GM08714 (cell line): ENCODE results near the gene SERPINA5.

Experiments used
- H3K4me3 ChIP-seq: fragments of 200-500 bp; sonication (Bioruptor generic); 2 replicates; pipeline ENCODE4 v1.5.1; 2014; ENCODE audit warnings: mild to moderate bottlenecking, low read length, inconsistent platforms
- ZNF274 ChIP-seq: IDR thresholded peaks from 2 replicates; pipeline ENCODE4 v1.6.1; 2012; ENCODE audit warnings: mild to moderate bottlenecking, low read depth, low read length

SERPINA5 gene

DNA sequence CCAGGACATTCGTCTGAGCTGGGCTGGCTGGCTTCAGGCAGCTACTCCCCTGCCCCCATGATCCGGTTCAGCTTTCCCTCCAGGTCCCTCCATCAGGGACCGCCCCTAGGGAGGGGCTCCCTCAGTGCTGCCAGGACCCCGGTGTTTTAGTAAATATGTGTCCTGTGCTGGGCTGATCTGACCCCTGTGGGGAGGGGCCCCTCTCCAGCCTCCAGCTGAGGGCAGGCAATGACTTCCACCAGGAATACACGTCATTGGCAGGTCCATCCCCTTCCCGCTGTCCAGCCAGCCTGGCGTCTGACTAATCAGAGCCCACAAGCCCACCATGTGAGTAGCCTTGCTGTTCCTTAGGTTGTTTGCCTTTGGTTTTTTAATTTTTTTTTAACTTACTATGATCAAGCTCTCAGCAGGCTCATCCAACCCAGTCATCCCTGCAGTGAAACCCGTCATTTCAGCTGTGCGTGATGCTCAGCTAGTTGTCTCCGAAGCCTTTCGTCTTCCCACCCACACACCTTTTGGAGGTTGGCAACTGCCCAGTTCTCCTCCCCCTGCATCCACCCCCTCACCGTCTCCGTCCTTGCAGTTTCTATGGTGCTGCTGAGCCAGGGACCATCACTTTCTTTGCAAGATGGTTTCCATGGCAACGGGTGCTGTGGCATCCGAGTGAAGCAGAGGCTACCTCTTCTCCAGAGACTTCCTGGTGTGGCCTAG is 35.9 kb upstream of the SERPINA5 start:
- H3K4me3 ChIP-seq, result no peak overlapping the region
- no peak for TF ChIP-seq ZNF274

DNA sequence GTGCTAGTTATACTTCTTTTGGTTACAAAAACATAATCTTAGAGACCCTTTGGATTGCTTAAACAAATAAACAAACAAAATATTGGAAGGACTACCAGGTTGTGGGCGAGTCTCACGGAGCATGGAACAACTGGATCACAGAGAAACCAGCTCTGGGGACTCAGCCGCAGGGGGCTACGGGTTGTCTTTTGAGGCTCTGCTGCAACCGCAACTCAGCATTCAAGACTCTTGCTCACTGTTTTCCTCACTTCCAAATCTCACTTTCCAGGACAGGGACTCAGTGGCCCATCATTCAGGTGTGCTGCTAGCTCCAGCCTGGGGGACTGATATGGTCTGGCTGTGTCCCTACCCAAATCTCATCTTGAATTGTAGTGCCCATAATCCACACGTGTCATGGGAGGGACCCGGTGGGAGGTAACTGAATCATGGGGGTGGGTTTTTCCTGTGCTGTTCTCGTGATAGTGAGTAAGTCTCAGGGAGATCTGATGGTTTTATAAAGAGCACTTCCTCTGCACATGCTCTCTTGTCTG is 34.0 kb upstream of the SERPINA5 start:
- no peak overlapping the region for H3K4me3 ChIP-seq
- no peak for TF ChIP-seq ZNF274

- no peak for TF ChIP-seq ZNF274
- H3K4me3 ChIP-seq, result no peak overlapping the region
Observed at GRCh38 chr14:94547726-94548125, 33.5 kb upstream of the SERPINA5 start.

DNA sequence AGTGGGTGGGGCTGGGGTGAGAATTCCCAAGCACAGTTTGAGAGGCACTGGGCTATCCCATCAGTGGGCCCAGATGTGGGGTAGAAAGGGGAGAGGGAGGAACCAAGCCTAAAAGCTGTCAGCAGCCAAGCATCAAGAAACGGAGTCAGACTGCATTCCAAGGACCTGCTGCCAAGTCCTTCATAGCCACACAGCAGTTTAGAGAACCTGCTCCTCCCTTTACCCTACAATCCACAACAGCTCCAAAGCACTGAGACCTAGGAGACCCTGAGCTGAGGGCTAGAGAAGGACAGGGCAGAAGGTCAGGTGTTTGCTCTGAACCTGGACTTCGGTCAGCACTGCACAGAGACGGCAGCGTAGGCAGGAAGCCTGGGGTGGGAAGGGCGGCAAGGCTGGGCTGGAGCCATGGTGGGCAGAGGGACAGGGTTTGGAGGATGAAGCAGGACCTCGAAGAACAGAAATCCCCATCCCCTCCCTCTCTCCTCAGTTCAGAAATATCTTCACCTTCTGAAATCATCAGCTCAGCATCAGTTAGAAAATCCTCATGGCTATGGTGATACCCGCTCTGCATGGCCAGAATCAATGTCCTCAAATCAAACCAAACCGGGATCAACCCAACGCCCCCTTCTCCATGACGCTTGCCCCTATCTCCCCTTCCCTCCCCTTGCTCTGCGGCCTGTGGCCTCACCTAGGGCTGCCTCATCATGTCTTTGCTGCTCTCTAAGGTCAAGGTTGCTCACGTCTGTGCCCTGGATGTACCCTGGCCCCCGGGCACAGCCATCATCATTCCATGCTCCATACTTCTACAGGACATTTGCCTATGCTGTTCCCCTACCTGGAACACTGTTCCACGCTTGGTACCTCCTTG is 32.9 kb upstream of the SERPINA5 start:
- no peak overlapping the region for H3K4me3 ChIP-seq
- no peak for TF ChIP-seq ZNF274

- TF ChIP-seq ZNF274, result no peak
- no peak overlapping the region for H3K4me3 ChIP-seq
Observed at GRCh38 chr14:94548999-94549985, 31.9 kb upstream of the SERPINA5 start.

DNA sequence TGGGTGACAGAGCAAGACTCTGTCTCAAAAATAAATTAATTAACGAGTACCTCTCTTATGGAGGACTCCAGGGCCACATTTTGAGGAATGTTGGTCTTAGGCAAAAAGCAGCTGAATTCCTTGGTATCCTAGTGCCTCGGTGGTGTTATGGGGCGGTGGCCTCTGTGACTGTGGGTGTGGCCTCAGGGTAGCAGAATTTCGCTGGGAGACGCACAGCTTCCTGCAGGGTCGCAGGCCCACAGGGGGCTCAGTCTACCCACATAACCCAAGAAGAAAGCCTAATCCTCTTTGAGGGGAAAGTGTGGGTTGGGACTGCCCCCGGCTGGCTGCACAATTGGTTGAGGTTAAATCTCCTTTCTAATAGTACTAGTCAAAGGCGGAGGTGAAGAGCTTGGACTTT is 31.2 kb upstream of the SERPINA5 start:
- no peak overlapping the region for H3K4me3 ChIP-seq
- TF ChIP-seq ZNF274, result no peak

DNA sequence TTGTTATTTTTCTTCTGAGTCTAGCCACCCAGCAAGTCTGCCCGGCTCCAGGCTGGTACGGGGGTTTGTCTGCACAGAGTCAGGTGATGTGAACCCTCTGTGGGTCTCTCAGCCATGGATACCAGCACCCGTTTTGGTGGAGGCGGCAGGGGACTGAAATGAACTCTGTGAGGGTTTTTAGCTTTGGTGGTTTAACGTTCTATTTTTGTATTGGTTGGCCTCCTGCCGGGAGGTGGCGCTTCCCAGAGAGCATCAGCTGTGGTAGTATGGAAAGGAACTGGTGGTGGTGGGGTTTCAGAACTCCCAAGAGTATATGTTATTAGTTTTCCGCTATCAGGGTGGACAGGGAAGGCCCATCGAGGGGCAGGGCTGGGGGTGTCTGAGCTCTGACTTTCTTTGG is 25.2 kb upstream of the SERPINA5 start:
- H3K4me3 ChIP-seq, result no peak overlapping the region
- TF ChIP-seq ZNF274, result no peak

DNA sequence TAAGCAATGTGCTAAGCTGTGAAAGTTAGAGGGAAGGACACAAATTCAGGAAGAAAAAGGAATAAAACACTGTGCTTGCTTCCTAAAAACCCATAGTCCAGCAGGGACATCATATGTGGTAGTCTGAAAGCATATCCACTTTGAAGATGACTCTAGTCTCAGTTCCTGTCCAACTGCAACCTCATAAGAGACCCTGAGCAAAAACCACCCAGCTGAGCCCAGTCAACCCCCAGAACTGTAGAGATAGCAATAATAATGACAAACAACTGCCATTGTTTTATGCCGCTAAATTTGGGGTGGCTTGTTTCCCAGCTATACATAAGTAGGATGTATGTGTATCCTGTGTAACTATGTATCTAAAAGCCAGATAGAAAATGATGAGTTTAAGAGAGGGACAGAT is 23.9 kb upstream of the SERPINA5 start:
- no peak for TF ChIP-seq ZNF274
- no peak overlapping the region for H3K4me3 ChIP-seq

GRCh38 chr14:94558842-94559241 is 22.4 kb upstream of the SERPINA5 start:
- TF ChIP-seq ZNF274, result no peak
- no peak overlapping the region for H3K4me3 ChIP-seq

DNA sequence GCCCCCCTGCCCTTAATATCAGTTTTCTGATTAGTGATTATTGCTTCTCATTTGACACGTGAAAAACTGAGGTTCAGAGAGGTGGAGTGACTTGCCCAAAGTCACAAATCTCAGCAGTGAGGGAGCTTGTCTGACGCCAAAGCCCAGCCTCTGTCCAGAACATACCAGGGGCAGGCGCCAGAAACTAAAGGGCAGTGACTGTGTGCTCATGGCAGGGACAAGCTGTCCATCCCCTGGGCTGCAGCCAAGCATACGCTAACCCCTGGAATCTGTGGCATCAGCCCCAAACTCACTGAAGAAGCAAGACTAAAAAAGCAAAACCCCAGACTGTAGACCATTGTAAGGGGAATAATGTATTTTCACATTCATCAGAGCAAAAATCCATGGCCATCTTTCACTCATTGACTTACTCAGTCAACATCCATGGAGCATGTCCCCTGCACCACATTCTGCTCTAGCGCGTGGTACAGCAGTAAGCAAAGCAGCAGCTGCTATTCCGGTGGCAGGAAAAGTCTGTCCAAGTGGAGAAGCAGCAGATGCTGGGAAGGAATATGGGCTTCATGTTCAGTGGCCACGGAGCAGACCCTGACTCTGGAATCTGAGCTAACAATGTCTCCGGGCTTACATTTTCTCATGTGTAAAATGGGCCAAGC is 21.5 kb upstream of the SERPINA5 start:
- no peak for TF ChIP-seq ZNF274
- no peak overlapping the region for H3K4me3 ChIP-seq

- TF ChIP-seq ZNF274, result no peak
- H3K4me3 ChIP-seq, result no peak overlapping the region
Observed at GRCh38 chr14:94560291-94560665, 20.9 kb upstream of the SERPINA5 start.

- no peak within 1 kb of the TSS for H3K4me3 ChIP-seq
- TF ChIP-seq ZNF274, result no peak
Observed at GRCh38 chr14:94560751-94561655, 20.2 kb upstream of the SERPINA5 start, which contains the start of gene SERPINA4. SERPINA4 (plus strand) TSS chr14:94561442; CDS start chr14:94563483, 2,041 bp downstream.

DNA sequence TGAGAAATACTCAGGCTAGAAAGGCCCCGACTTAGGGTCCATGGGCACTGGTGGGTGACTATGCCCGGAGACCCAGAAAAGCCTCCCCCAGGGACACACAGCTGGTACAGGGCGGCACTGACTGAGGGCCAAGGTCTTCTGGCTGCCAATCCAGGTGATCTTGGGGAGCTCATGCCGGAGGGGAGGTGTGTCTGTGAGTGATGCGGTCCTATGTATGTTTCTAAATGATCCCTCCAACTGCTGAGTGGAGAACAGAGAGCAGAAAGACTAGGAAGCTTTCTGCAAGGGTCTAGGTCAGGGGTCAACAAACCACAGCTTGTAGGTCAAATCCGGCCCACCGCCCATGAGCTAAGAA is 19.6 kb upstream of the SERPINA5 start:
- no peak overlapping the region for H3K4me3 ChIP-seq
- TF ChIP-seq ZNF274, result no peak
